B cell (primary cell): ENCODE measurements around the gene ACTN1. TPM values are rescaled to one million over a fixed set of nuclear protein-coding genes. Genes with fewer than 3 reads are reported as not detected.

Experiments used
- ATAC-seq: fragments of 200-7000 bp; cut with Tn5 transposase; one replicate; pipeline ENCODE4 v1.10.0; 2021; ENCODE audit warnings: low read depth, mild to moderate bottlenecking, moderate number of reproducible peaks, moderate library complexity
- CTCF ChIA-PET: fragments of 350-600 bp; sonication (Branson Sonifier 250); formaldehyde crosslinking; loops from one replicate; lab custom pipeline; 2021; ENCODE audit warnings: antibody characterized with exemption, inconsistent platforms; lab: Charles Lee
- POLR2A ChIA-PET: fragments of 350-600 bp; sonication (Branson Sonifier 250); formaldehyde crosslinking; loops from one replicate; lab custom pipeline; 2021; ENCODE audit warnings: antibody characterized with exemption; lab: Charles Lee
- DNase-seq: peaks from one replicate; pipeline ENCODE4 v3.0.0; 2013
- H2AFZ ChIP-seq: 2 replicates; pipeline ENCODE4 v1.6.1; 2012; ENCODE audit warnings: mild to moderate bottlenecking, low read depth, low read length; ENCODE audit not compliant: insufficient read depth, poor library complexity, severe bottlenecking
- H3K27ac ChIP-seq, 2 donors: 1 replicate in 1 of 2; 2 replicates in 1 of 2; pipeline ENCODE4 v1.5.1; 2012 to 2013; ENCODE audit warnings: low read length in 2 of 2, mild to moderate bottlenecking in 2 of 2, moderate library complexity in 1 of 2
- H3K27me3 ChIP-seq, 4 experiments: fragments of 200-600 bp in 1 of 4; sonication (generic) in 1 of 4; replicated peaks in 1 of 4; 1 replicate in 2 of 4; 2 replicates in 2 of 4; pipeline versions ENCODE4 v1.6.1 to v1.7.0; 2013 to 2016; ENCODE audit warnings: low read length in 3 of 4, mild to moderate bottlenecking in 2 of 4, mixed read lengths in 1 of 4, moderate library complexity in 1 of 4; ENCODE audit not compliant: insufficient read depth in 4 of 4, control insufficient read depth in 3 of 4; ENCODE audit errors: control extremely low read depth in 1 of 4
- H3K36me3 ChIP-seq, 2 experiments: replicated peaks in 1 of 2; 1 replicate in 1 of 2; 2 replicates in 1 of 2; pipeline versions ENCODE4 v1.6.1 to v1.7.1; 2013; ENCODE audit warnings: low read length in 1 of 2; ENCODE audit not compliant: insufficient read depth in 2 of 2, control insufficient read depth in 1 of 2; ENCODE audit errors: control extremely low read depth in 1 of 2, extremely low read depth in 1 of 2
- H3K4me1 ChIP-seq, 2 donors: fragments of 200-600 bp in 1 of 2; sonication (generic) in 1 of 2; 1 replicate in 1 of 2; 2 replicates in 1 of 2; pipeline versions ENCODE4 v1.5.1 to v1.6.1; 2013 to 2017; ENCODE audit warnings: low read length in 2 of 2; ENCODE audit not compliant: control insufficient read depth in 2 of 2, insufficient read depth in 2 of 2
- H3K4me2 ChIP-seq: replicated peaks from 2 replicates; pipeline ENCODE3; 2012; ENCODE audit warnings: mild to moderate bottlenecking, low read depth, low read length; ENCODE audit not compliant: poor library complexity, severe bottlenecking
- H3K4me3 ChIP-seq, 5 experiments: fragments of 200-600 bp in 1 of 5; sonication (generic) in 1 of 5; 1 replicate in 3 of 5; 2 replicates in 2 of 5; pipeline versions ENCODE4 v1.5.1 to v1.7.0; 2011 to 2016; ENCODE audit warnings: low read length in 4 of 5, mild to moderate bottlenecking in 4 of 5, low read depth in 2 of 5, control low read depth in 1 of 5, moderate library complexity in 1 of 5; ENCODE audit not compliant: insufficient read depth in 1 of 5; ENCODE audit errors: control extremely low read depth in 1 of 5, extremely low read depth in 1 of 5
- H3K79me2 ChIP-seq: fragments of 200-600 bp; sonication (generic); one replicate; pipeline ENCODE4 v1.6.0; 2016; ENCODE audit warnings: low read length; ENCODE audit not compliant: control insufficient read depth, insufficient read depth
- H3K9ac ChIP-seq: fragments of 200-600 bp; sonication (generic); 2 replicates; pipeline ENCODE4 v1.6.1; 2017; ENCODE audit warnings: mild to moderate bottlenecking, low read length, moderate library complexity
- H3K9me3 ChIP-seq, 3 donors: one replicate each; pipeline versions ENCODE4 v1.6.1 to v1.7.1; 2013; ENCODE audit warnings: low read length in 2 of 3; ENCODE audit not compliant: control insufficient read depth in 2 of 3, insufficient read depth in 1 of 3; ENCODE audit errors: control extremely low read depth in 1 of 3
- H4K20me1 ChIP-seq: 2 replicates; pipeline ENCODE4 v1.6.0; 2012; ENCODE audit warnings: mild to moderate bottlenecking, low read length; ENCODE audit not compliant: insufficient read depth, control insufficient read depth, poor library complexity, severe bottlenecking
- H3K27ac Mint-ChIP-seq: one replicate; pipeline ENCODE4 v1.8.0; 2021; ENCODE audit warnings: mixed read lengths
- H3K27me3 Mint-ChIP-seq: one replicate; pipeline ENCODE4 v1.8.0; 2021; ENCODE audit warnings: mixed read lengths
- H3K4me1 Mint-ChIP-seq: one replicate; pipeline ENCODE4 v1.8.0; 2021; ENCODE audit warnings: mixed read lengths
- H3K4me3 Mint-ChIP-seq: one replicate; pipeline ENCODE4 v1.8.0; 2021; ENCODE audit warnings: mixed read lengths
- H3K9me3 Mint-ChIP-seq: one replicate; pipeline ENCODE4 v1.8.0; 2022; ENCODE audit warnings: mixed read lengths; ENCODE audit not compliant: insufficient read depth
- EZH2 ChIP-seq: IDR thresholded peaks from 2 replicates; pipeline ENCODE4 v1.6.1; 2012; ENCODE audit warnings: borderline replicate concordance, low read depth, mild to moderate bottlenecking, moderate library complexity, low read length; ENCODE audit not compliant: insufficient read depth, poor library complexity, severe bottlenecking
- WGBS: methylation state at CpG from one replicate; pipeline ENCODE4 v1.1.5; 2013; ENCODE audit warnings: missing lambda C conversion rate; ENCODE audit not compliant: insufficient coverage; 5-methylcytosine and 5-hydroxymethylcytosine counted together
- intact Hi-C: fragments of 100-400 bp; cut with micrococcal nuclease; formaldehyde crosslinking; loops from one replicate; pipeline ENCODE4 v1.10.0; 2022
- polyA plus RNA-seq: library from polyadenylated mRNA; depleted of rRNA; stranded (reverse); fragments of >200 nt; gene quantifications from 2 replicates; pipeline ENCODE4 v1.2.3, GENCODE V29; 2012
- total RNA-seq, 2 donors: library from RNA; stranded (reverse); fragments of 120-200 nt in 1 of 2; gene quantifications; 1 replicate in 1 of 2; 2 replicates in 1 of 2; pipeline versions ENCODE4 v1.2.3 to v1.2.4, GENCODE V29; 2013 to 2022
- TF ChIP-seq, protein P1 (sequence below): fragments of 200-600 bp; IDR thresholded peaks from one replicate; pipeline ENCODE4 v1.8.0; 2022; ENCODE audit warnings: antibody characterized with exemption, mild to moderate bottlenecking

ACTN1 gene
- total and polyA plus RNA-seq, 2 donors (not counting 1 experiment from before 2014, with no cell fraction given), result 0.74 to 0.89 TPM

DNA sequence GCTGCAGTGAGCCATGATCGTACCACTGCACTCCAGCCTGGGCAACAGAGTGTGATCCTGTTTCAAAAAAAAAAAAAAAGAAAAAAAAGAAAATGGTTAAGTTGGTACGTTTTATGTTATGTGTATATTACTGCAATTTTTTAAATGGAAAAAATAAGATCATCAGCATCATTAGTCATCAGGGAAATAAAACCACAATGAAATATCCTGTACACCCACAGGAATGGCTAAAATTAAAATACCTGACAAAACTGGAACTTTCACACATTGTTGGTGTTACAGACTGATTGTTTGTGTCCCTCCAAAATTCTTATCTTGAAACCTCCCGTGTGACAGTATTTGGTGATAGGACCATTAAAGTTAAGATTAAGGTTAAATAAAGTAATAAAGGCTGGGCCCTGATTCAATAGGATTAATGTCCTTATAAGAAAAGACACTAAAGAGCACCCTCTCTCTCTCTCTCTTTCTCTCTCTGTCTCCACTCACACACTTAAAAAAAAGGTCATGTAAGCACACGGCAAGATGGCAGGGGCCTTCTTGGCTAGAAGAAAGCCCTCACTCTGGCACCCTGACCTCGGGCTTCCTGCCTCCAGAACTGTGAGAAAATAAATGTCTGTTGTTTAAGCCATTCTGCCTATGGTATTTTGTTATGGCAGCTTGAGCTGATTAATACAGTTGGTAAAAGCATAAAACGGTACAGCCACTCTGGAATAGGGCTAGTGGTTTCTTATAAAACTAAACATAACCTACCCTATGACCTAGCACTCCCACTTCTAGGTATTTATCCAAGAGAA, 137.9 kb downstream of the ACTN1 start:
- H3K79me2 ChIP-seq, result peaks cover 7% of the 10 kb centered on the region
- no peak overlapping the region for H3K4me3 Mint-ChIP-seq
- intact Hi-C loops, result loop anchor here (5.0 kb wide), 1 partner anchor 959 kb away; no protein-coding TSS in a partner anchor
- peaks cover 14% of the 10 kb centered on the region for H3K4me1 Mint-ChIP-seq
- H3K27me3 ChIP-seq, result no peaks in the 10 kb centered on the region
- WGBS, result 80% methylated on average over 1 of the region's 6 CpGs
- no peak overlapping the region for H3K27ac Mint-ChIP-seq
- H3K4me3 ChIP-seq, result no peak overlapping the region
- CTCF ChIA-PET, result interaction anchor here (1.8 to 5.4 kb wide), 2 partner anchors 896 to 908 kb away, joined by 8 to 91 read pairs; no protein-coding TSS in a partner anchor
- TF ChIP-seq EZH2, result no peak
- TF ChIP-seq, protein P1, sequence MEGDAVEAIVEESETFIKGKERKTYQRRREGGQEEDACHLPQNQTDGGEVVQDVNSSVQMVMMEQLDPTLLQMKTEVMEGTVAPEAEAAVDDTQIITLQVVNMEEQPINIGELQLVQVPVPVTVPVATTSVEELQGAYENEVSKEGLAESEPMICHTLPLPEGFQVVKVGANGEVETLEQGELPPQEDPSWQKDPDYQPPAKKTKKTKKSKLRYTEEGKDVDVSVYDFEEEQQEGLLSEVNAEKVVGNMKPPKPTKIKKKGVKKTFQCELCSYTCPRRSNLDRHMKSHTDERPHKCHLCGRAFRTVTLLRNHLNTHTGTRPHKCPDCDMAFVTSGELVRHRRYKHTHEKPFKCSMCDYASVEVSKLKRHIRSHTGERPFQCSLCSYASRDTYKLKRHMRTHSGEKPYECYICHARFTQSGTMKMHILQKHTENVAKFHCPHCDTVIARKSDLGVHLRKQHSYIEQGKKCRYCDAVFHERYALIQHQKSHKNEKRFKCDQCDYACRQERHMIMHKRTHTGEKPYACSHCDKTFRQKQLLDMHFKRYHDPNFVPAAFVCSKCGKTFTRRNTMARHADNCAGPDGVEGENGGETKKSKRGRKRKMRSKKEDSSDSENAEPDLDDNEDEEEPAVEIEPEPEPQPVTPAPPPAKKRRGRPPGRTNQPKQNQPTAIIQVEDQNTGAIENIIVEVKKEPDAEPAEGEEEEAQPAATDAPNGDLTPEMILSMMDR, result no peak
- no peak overlapping the region for H2AFZ ChIP-seq
- H3K9me3 Mint-ChIP-seq, result peaks cover 2% of the 10 kb centered on the region
- H3K36me3 ChIP-seq, result no peaks in the 10 kb centered on the region
- no peak for ATAC-seq
- H3K27ac ChIP-seq, result no peak overlapping the region
- POLR2A ChIA-PET, result no interaction called here
- no peak for DNase-seq
- no peak overlapping the region for H3K4me2 ChIP-seq
- peaks cover 6% of the 10 kb centered on the region for H3K27me3 Mint-ChIP-seq
- no peak overlapping the region for H3K9ac ChIP-seq
- H4K20me1 ChIP-seq, result no peaks in the 10 kb centered on the region
- peaks cover under 1 to 20% (median under 1%) of the 10 kb centered on the region in 3 donors for H3K9me3 ChIP-seq
- peaks cover 6 to 7% of the 10 kb centered on the region in 2 donors for H3K4me1 ChIP-seq

DNA sequence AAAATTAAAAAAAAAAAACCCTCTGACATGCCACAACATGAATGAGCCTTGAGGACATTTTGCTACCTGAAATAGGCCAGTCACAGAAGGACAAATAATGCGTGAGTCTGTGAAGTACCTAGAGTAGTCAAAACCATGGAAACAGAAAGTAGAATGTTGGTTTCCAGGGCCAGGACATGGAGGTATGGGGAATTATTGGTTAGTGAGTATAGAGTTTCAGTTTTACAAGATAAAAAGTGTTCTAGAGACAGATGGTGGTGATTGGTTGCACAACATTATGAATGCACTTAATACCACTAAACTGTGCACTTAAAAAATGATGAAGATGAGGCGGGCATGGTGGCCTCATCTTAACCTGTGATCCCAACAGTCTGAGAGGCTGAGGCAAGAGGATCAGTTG, 138.6 kb downstream of the ACTN1 start:
- no peak overlapping the region for H3K27ac Mint-ChIP-seq
- 70% methylated on average over 1 of the region's 2 CpGs for WGBS
- H3K4me3 ChIP-seq, result no peak overlapping the region
- ATAC-seq (no peak), DNase-seq (no peak)
- H3K36me3 ChIP-seq, result no peaks in the 10 kb centered on the region
- peaks cover 16% of the 10 kb centered on the region for H3K4me1 Mint-ChIP-seq
- TF ChIP-seq, protein P1, result no peak
- no peak for TF ChIP-seq EZH2
- peaks cover 2% of the 10 kb centered on the region for H3K9me3 Mint-ChIP-seq
- H4K20me1 ChIP-seq, result no peaks in the 10 kb centered on the region
- H3K4me3 Mint-ChIP-seq, result no peak overlapping the region
- ChIA-PET POLR2A (no interaction called here), CTCF (no interaction called here)
- intact Hi-C loops, result loop anchor here (5.0 kb wide), 1 partner anchor 958 kb away; no protein-coding TSS in a partner anchor
- H3K4me2 ChIP-seq, result no peak overlapping the region
- no peaks in the 10 kb centered on the region for H3K27me3 ChIP-seq
- H3K9ac ChIP-seq, result no peak overlapping the region
- H3K27ac ChIP-seq, result no peak overlapping the region
- peaks cover 3 to 20% (median 8%) of the 10 kb centered on the region in 3 donors for H3K9me3 ChIP-seq
- H3K27me3 Mint-ChIP-seq, result peaks cover 6% of the 10 kb centered on the region
- H3K4me1 ChIP-seq, result peaks cover 6 to 7% of the 10 kb centered on the region in 2 donors
- peaks cover 7% of the 10 kb centered on the region for H3K79me2 ChIP-seq
- H2AFZ ChIP-seq, result no peak overlapping the region
